GM19372 (cell line): ENCODE measurements around the gene FBXL20.
"Not testable (repeated sequence)": the region's sequence is repeated elsewhere in the genome, so short reads cannot be mapped to it uniquely, and the experiment has no call there.

ENCODE experiments used
- ATAC-seq: cut with Tn5 transposase; IDR thresholded peaks from one replicate; pipeline ENCODE4 v1.9.1; 2021; ENCODE audit warnings: mild to moderate bottlenecking, low read depth, moderate library complexity; ENCODE audit not compliant: unreplicated experiment

FBXL20 gene

GRCh38 chr17:39391448-39391847, 10.0 kb downstream of the FBXL20 start:
- ATAC-seq = no peak

DNA sequence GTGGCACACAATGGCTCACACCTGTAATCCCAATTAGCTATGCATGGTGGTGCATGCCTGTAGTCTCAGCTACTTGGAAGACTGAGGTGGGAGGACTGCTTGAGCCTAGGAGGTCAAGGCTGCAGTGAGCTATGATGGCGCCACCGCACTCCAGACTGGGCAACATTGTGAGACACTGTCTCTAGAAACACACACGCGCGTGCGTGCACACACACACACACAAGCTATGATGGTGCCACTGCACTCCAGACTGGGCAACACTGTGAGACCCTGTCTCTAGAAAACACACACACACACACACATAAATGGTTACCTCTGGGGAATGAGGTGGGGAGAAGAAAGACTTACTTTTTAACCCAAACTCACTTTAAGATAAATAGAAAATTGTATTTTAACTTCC, 16.4 kb downstream of the FBXL20 start:
- ATAC-seq = no peak

GRCh38 chr17:39380144-39380543, 21.3 kb downstream of the FBXL20 start:
- ATAC-seq = no peak

- no peak for ATAC-seq
Observed at GRCh38 chr17:39376434-39376833, 25.0 kb downstream of the FBXL20 start.

DNA sequence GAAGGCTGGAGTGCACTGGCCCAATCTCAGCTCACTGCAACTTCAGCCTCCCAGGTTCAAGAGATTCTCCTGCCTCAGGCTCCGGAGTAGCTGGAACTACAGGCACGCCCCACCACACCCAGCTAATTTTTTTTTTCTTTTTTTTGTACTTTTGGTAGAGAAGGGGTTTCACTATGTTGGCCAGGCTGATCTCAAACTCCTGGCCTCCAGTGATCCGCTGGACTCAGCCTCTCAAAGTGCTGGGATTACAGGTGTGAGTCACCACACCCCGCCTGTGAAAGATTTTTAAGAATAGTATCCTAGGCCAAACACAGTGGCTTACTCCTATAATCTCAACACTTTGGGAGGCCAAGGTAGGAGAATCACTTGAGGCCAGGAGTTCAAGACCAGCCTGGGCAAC, 33.6 kb downstream of the FBXL20 start:
- ATAC-seq = not testable (repeated sequence)

DNA sequence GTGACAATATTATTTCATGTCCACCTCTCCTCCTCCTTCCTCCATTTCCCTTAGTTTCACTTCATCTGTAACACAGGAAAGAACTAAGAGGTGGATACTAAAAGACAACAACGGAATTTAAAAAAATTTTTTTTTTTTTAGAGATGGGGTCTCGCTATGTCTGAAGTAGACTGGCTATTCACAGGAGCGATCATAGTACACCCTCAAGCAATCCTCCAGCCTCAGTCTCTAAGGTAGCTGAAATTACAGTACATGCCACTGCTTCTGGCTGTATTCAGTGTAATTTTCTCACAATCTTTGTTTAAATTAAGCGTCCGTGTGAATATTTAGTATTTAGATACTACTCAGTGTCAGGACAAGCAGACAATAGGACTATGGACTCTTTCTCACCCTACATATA, 35.6 kb downstream of the FBXL20 start:
- no peak for ATAC-seq

DNA sequence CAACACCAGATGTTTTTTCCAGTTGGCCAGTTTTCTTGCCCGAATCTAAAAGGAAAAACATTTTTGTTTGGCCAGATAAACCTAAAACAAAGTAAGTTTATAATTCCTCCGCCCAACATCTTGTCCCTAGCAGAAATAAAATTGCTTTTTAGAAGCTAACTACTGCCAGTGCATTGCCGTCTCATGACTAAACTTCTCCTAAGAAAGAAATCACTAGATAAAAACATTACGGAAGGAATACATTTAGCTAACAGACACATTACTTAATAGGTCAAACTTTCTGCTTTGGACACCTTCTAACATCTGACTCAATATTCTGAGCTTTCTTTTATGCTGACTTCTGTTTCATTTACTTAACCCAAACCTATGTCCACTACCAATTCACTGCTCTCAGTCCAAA, 36.2 kb downstream of the FBXL20 start:
- ATAC-seq = no peak

GRCh38 chr17:39364236-39365025, 37.0 kb downstream of the FBXL20 start:
- ATAC-seq = no peak

DNA sequence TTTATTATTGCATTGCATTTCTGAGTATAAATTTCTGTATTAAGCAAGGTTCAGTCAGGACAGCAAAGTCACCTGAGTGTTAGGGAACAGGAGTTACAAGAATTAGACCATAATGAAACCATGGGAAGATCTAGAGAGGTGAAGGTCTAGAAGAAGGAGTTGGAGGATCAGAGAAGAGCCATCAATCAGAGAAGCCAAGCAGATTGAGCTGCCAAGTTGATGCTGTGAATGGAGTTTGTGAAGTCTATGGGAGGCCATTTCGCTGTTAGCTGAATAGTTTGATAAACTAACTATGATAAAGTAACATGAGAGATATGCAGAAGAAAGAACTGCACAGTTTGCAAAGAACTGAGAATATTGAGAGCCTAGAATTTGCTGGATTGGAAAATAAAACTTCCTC, 40.4 kb downstream of the FBXL20 start:
- ATAC-seq = no peak

- ATAC-seq = no peak
Observed at GRCh38 chr17:39360537-39360936, 40.9 kb downstream of the FBXL20 start.

DNA sequence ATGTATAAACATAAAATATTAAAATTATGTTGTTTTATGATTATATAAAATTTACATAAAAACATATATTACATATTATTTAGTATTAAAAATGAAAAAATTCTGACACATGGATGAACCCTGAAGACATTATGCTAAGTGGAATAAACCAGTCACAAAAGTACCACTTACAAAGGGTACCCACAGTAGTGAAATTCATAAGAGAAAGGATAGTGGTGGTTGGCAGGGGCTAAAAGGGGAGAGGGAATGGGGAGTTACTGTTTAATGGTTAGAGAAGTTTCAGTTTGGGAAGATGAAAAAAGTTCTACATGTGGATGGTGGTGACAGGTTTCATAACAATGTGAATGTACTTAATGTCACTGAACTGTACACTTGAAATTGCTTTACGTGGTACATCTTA, 41.4 kb downstream of the FBXL20 start:
- no peak for ATAC-seq

GRCh38 chr17:39357986-39358385, 43.4 kb downstream of the FBXL20 start:
- no peak for ATAC-seq

GRCh38 chr17:39357488-39357887, 43.9 kb downstream of the FBXL20 start:
- no peak for ATAC-seq

GRCh38 chr17:39352986-39353385, 48.4 kb downstream of the FBXL20 start:
- ATAC-seq = no peak

DNA sequence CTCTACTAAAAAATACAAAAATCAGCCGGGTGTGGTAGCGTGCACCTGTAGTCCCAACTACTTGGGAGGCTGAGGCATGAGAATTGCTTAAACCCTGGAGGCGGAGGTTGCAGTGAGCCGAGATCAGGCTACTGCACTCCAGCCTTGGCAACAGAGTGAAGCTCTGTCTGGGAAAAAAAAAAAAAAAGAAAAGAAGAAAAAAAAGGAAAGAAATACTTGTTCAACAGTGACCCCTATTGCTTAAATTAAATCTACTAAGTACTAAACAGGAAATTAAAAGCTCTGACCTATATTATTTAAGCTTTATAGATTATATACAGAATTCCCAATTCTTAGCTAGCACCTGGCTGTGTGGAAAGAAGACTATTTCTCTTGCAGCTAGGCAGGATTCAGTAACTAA, 48.9 kb downstream of the FBXL20 start:
- ATAC-seq = no peak

DNA sequence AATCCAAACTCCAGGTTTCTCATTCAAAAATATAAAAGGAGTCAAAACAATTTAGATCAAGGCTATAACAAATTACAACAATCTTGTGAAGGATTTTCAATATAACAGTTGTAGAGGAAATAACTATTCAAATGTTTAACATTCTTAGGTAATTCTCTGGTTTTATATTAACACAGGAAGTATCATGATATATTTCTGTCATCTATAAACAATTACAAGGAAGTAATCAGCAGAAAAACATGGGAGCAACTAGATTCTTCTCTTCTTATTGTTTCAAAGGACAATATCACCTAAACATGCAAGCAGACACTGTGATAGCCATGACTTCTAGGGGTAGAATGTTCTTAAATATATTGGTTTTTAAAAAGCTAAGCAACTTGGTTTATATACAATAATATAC, 49.9 kb downstream of the FBXL20 start:
- no peak for ATAC-seq

DNA sequence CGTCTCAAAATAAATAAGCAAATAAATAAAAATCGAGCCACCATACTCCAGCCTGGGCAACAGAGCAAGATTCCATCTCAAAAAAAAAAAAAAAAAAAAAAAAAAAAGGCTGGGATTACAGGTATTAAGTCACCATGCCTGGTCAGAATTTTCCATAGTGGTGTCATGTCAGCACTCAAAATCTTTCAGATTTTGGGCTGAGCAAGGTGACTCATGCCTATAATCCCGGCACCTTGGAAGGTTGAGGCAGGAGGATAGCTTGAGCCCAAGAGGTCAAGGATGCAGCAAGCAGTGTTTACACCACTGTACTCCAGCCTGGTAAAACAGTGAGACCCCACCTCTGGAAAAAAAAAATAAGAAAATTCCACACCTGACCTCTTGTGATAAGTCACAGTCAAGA, 52.2 kb downstream of the FBXL20 start:
- no peak for ATAC-seq

DNA sequence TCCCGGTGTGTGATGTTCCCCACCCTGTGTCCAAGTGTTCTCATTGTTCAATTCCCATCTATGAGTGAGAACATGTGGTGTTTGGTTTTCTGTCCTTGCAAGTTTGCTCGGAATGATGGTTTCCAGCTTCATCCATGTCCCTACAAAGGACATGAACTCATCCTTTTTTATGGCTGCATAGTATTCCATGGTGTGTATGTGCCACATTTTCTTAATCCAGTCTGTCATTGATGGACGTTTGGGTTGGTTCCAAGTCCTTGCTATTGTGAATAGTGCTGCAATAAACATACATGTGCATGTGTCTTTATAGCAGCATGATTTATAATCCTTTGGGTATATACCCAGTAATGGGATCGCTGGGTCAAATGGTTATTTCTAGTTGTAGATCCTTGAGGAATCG, 54.6 kb downstream of the FBXL20 start:
- ATAC-seq = not testable (repeated sequence)

DNA sequence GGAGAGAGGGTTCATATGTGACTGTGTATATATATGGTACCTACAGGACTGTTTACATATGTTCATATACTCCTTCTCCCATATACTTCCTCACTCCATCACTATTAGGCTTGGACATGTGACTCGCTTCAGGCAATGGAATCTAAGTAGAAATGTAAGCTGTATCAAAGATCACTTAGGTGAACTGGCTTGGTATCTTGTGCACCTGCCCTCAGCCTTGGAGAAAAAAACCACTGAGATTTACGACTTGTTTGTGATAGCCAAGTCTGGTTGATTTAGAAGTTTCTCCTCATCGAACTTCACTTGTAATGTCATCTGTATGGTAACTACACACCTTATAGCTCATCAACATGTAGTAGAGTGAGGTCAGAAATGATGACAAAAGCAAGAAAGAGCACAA, 59.9 kb downstream of the FBXL20 start:
- ATAC-seq = no peak

GRCh38 chr17:39340731-39341130, 60.7 kb downstream of the FBXL20 start:
- no peak for ATAC-seq

- ATAC-seq = no peak
Observed at GRCh38 chr17:39339272-39339671, 62.2 kb downstream of the FBXL20 start.

- not testable (repeated sequence) for ATAC-seq
Observed at GRCh38 chr17:39337649-39338048, 63.8 kb downstream of the FBXL20 start.
